ENCODE measurements around the gene KIF25.

KIF25 gene

DNA sequence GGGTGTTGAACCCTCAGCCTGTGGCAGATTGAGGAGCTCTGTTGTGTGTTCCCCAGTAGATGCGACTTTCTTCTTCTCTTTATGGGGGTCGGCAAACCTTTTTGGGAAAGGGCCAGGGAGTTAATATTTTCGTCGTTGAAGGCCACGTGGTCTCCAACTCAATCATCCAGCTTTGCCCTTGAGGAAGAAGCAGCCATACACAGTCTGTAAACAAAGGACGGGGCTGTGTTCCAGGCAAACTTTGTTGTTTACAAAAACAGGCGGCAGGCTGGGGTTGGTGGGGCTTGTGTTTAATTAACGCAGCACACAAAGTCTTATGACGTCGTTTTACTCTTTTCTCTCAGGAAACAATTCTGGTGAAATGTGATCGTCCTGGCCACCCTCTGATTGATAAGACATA, 20.2 kb downstream of the KIF25 start:
- DNase-seq (ENCODE audit: low spot score) = no peak

DNA sequence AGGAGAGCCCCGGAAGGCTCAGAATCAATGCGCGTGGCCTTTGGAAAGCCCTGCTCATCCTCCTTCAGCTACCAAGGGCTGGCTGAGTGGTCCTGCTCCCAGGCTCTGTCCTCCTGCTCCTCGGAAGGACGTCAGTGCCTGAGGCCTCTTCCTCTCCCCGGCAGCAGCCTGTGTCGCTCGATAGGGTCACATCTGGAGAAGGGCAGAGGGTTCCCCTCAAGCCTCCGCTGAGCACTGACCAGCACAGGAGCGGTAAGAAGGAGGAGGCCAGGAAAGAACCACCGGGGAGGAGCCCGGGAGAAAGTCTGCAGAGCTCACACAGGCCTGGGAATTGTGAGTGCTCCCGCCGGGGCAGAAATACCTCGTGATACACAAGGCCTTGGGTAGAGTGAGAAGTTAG, 21.2 kb downstream of the KIF25 start:
- no peak for DNase-seq (ENCODE audit: low spot score)

DNA sequence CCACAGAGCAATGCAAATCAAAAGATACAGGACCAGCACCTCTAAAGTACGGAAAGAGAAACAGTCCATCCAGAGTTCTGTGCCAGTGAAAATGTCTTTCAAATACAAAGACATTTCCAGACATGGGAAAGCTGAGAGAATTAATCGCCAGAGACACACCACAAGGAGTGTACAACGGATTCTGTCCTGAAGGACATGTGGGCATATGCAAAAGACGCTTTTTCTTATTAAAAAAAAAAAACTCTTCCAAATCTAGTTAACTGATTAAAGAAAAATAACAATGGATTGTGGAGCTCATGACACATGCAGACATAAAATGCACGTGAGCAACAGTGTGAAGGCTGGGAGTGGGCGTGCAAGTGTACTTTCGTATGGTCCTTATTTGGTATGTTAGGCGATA, 22.8 kb downstream of the KIF25 start:
- DNase-seq (ENCODE audit: low spot score) = no peak

DNA sequence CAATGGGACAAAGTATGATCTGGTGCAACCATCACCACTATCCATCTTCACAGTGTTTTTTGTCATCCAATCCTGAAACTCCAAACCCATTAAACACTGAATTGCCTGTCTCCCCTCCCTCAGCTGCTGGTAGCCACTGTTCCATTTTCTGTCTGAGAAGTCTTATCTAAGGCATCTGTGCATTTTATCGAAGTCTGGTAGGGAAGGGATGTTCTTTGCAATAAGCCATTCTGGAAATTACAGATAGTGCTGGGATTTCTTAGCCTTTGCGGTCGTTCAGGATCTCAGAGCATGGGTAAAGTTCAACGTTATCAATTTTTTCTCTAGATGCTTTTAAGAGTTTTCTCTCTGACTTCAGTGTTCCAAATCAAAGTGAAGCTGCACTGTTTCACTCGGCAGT, 24.1 kb downstream of the KIF25 start:
- no peak for DNase-seq (ENCODE audit: low spot score)

DNA sequence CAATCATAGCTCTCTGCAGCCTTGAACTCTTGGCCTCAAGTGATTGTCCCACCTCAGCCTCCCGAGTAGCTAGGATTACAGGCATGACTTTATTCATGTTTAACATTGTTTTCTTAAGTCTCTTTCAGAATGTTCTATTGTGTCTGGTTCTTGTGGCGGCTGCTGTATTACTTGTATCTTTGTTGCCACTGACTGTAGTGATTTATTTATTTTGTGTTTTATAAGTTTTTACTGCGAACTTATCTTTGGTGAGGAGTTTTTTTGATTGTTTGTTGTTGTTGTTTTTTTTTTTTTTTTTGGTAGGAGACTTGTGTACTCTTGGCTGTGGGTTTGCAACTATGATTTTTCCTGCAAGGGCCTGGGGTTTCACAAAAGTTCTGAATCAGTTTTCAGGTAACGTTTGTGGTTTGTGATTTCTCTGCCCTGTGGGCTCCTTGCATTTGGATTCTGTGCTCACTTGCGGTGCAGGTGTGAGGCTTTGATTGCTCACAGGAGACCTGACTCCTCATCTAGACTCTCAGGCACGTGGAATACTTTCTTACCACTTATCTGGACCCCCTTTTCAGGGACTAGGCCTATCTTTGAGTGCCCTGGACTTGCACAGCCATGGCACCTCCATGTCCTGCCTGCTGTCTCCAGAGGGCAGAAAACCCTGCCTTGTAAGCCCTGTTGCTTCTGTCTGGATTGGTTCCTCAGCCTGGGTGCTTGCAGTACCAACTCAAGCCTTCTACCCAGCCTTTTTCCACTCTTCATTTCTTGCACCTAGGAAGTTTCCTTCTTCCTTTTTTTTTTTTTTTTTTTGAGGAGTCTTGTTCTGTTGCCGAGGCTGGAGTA, 25.2 kb downstream of the KIF25 start:
- no peak for DNase-seq (ENCODE audit: low spot score)

- no peak for DNase-seq (ENCODE audit: low spot score)
Observed at GRCh38 chr6:168024951-168025510, 27.6 kb downstream of the KIF25 start.

DNA sequence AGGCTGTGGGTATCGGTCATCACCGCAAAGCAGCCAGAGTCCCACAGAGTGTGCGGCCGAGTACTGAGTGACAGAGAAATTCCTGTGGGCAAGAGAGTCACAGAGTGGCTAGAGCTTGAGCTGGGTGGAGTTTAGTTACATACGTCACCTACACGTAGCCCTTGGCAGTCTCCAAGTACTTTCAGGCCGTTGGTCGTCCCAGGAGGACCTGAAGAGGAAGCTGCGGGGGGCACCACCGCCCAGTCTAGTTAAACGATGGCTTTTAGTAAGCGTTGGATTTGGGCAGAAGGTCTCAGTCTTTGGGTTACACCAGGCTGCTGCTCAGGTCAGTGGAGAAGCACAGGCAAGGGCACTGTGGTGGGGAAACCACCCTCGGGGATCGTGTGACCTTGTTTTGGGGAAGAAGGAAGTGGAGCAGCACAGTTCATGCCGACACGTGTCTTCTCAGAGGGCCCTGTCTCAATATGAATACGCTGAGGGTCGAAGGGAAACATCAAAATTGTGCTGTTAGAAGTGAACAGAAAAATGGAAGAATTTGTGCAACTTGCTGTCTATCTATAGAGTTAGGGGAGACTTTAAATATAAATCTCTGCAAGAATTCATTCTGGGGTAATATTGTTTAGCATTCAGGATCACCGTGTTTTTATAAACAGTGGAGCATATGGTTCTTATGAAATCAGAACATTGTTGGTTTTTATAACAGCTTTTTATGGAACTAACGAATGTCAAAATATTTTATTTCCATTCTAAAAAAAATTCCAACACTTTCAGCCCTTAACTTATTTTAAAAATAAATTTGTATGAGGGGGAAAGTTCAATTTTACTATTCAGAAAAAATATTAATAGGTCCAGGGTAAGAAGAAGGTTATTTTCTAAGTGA, 28.6 kb downstream of the KIF25 start:
- no peak for DNase-seq (ENCODE audit: low spot score)

- no peak for DNase-seq (ENCODE audit: low spot score)
Observed at GRCh38 chr6:168026925-168027324, 29.5 kb downstream of the KIF25 start.

DNA sequence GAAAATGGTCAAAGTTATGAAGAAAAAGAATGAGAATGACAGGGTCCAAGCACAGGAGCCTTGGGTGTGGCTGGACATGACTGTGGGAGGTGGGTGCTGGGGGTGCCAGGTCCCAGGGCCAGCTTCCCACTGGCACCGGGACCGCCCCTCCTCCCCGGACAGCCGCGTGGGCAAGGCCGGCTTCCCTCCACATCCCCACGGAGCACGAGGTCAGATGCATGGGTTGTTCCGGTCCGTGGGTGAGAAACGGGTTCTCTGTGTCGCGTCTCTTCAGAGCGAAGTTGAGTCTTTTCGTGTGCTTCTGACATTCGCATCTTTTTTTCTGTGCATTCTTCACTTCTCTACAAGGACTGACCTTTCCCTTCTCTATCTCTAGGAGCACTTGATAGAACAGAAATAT, 30.1 kb downstream of the KIF25 start:
- DNase-seq (ENCODE audit: low spot score) = no peak

DNA sequence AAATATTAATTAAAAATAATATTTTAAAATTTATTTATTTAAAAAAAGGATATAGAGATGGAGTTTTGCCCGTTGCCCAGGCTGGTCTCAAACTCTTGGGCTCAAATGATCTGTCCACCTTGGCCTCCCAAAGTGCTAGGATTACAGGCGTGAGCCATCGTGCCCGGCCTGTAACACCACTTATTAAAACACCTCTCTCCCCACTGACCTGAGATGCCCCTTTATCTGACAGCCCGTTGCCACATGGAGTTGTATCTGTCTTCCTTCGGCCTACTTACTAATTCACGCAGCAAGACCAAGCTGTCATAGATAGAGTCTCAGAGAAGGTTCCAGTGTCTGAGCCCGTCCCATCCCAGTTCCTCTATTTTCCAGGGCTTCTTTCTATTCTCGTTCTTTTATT, 30.7 kb downstream of the KIF25 start:
- no peak for DNase-seq (ENCODE audit: low spot score)

GRCh38 chr6:168029459-168030217, 32.2 kb downstream of the KIF25 start:
- no peak for DNase-seq (ENCODE audit: low spot score)

GRCh38 chr6:168030218-168030746, 32.8 kb downstream of the KIF25 start:
- no peak for DNase-seq (ENCODE audit: low spot score)

DNA sequence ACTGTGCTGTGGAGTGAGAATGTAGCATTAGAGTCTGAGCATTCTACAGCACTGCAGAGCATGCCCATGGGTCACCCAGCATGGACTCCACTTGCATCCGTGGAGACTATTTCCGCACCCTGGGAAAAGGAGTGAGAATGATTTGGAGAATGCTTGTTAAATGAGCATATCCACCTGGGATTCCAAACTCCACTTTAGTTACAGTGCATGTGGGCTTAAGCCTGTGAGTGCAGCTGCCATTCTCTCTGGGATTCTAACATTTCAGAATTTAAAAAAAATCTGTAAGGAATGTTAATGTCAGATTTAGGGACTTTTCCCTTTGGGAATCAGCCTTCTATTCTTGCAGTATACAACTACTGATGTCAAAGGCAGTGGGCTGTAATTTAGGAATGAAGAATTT, 33.4 kb downstream of the KIF25 start:
- no peak for DNase-seq (ENCODE audit: low spot score)

- DNase-seq (ENCODE audit: low spot score) = no peak
Observed at GRCh38 chr6:168031411-168031971, 34.0 kb downstream of the KIF25 start.

- no peak for DNase-seq (ENCODE audit: low spot score)
Observed at GRCh38 chr6:168032005-168032760, 34.7 kb downstream of the KIF25 start.

DNA sequence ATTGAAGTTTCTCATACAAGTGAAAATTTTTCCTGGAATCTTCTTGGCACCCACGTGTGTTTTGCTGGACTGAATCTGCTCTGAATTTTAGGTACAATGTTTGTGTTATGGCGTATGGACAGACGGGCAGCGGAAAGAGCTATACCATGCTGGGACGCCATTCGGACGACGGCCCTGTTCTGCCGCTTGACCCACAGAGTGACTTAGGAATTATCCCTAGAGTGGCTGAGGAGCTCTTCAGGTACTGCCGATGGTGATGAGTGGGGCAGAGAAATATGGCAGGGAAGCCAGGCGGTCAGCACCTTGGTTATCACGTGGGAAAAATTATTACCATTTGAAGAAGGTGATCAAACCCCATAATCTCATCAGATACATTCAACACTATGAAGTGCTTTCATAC, 36.3 kb downstream of the KIF25 start:
- DNase-seq (ENCODE audit: low spot score) = no peak

- no peak for DNase-seq (ENCODE audit: low spot score)
Observed at GRCh38 chr6:168034537-168034936, 37.1 kb downstream of the KIF25 start.

DNA sequence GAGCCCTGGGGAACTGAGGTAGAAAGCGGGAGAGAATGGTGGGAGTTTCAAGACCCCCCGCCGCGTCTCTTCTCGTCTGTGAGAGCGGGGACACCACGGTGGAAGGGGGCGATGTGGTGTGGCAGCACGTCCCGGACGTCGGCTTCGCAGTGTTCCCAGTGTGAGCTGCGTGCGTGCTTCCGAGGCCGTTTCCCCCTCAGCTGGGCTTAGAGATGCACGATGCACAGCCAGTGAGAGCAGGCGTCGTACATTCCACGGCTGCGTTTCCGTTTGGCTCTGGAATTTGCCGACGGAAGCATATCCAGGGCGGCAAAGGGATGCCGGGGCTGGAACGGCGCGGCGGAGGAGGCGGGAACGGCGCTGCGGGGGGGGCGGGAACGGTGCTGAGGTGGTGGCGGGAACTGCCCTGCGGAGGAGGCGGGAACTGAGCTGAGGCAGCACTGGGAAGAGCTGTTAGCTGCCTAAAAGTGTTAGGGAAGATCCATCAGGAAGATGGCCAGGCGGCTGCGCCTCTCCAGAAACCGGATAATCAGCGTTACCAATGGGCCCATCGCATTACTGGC, 37.7 kb downstream of the KIF25 start:
- DNase-seq (ENCODE audit: low spot score) = peak; percentile 82

DNA sequence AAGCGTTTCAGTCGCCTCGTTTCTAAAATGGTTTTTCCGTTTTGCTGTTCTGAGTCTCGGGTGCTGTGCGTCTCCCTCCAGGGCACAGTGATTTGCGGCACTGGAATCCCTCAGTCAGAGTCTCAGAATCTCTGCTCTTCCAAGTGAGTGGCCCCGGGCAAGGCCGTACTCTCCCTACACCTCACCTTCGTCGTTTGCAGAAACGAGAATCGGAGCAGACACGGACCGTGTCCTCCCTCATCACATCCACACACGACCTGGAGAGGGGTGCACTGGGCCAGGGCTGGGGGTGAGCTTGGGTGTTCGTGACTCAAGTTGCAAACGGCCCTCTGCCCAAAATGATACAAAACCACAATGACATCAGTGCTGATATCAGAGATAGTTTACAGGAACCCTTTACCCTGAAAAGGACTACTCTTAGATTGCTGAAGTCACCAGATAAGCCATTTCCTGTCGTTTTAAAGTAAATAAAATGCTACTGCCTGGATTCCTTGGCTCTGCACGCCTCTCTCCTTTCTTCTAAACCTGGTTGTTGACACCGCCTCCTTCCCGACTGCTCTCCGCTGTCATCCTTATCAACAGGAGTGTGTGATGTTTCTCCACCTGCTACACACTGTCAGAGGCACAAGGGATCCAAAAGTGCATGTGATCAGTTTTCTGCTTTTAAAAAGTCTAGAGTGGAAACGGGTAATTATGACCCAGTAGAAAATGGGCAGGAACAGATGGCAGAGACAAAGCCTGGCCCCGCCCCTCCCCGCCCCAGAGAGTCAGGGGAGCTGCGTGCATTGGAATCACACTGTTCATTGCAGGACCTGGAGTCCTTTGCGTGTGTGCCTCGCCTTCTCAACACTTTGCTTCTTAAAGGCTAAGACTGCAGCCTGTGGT, 38.4 kb downstream of the KIF25 start:
- DNase-seq (ENCODE audit: low spot score) = peak; percentile 37

Measured in HuH-7.5 (cell line).